ENCODE results near the gene TCL1A. TPM values are rescaled to one million over a fixed set of nuclear protein-coding genes. Genes with fewer than 3 reads are reported as not detected.

TCL1A gene
- total RNA-seq, 1 donor from 2014 or later: not detected

DNA sequence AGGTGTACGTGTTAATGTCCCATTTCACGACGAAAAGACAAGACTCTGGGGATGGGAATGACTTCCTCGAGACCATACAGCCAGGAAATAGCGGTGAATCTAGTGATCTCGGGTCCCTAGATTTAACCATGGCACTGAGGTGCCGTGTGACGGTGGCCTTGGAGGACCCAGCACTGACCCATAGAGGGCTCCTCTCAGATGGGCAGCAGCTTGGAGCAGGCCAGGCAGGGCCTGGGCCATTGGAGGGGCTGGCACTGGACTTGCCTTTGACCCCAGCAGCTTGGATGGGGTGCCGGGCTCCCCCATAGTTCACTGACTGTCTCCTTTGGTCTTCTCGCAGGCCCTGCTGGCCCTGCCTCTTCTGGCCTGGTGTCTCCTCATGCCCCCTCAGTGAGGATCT is 22.3 kb downstream of the TCL1A start:
- TF ChIP-seq, protein P1, sequence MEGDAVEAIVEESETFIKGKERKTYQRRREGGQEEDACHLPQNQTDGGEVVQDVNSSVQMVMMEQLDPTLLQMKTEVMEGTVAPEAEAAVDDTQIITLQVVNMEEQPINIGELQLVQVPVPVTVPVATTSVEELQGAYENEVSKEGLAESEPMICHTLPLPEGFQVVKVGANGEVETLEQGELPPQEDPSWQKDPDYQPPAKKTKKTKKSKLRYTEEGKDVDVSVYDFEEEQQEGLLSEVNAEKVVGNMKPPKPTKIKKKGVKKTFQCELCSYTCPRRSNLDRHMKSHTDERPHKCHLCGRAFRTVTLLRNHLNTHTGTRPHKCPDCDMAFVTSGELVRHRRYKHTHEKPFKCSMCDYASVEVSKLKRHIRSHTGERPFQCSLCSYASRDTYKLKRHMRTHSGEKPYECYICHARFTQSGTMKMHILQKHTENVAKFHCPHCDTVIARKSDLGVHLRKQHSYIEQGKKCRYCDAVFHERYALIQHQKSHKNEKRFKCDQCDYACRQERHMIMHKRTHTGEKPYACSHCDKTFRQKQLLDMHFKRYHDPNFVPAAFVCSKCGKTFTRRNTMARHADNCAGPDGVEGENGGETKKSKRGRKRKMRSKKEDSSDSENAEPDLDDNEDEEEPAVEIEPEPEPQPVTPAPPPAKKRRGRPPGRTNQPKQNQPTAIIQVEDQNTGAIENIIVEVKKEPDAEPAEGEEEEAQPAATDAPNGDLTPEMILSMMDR (conservative IDR thresholded peaks at IDR 0.05): no peak
- no peak for DNase-seq (ENCODE audit: low read depth, low spot score)
- H3K27me3 Mint-ChIP-seq (ENCODE audit: low read depth): no peaks in the 10 kb centered on the region
- no peak overlapping the region for H3K27ac Mint-ChIP-seq (ENCODE audit: unreplicated experiment)
- H3K36me3 Mint-ChIP-seq (ENCODE audit: low read depth): no peaks in the 10 kb centered on the region
- no peaks in the 10 kb centered on the region for H3K9me3 Mint-ChIP-seq
- H3K4me1 Mint-ChIP-seq: peaks cover 5% of the 10 kb centered on the region
- H3K4me3 Mint-ChIP-seq: no peak overlapping the region

DNA sequence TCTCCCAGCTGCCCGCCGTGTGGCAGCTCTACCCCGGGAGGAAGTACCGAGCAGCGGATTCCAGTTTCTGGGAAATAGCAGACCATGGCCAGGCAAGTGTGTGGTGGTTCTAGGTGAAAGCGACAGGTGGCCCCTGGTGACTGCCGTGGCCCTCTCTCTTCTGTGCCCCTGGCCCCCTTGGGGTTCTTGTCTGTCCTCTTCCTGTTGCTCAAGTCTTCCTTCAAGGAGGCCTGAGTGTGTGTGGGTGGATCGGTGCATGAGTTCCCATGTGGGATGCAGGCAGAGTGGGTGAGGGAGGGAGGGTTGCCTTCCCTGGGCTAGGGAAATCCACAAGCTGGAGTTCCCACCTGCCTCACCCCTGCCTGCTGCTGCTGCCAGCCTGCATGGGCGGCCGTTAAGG is 23.1 kb downstream of the TCL1A start:
- H3K36me3 Mint-ChIP-seq (ENCODE audit: low read depth): no peaks in the 10 kb centered on the region
- H3K27ac Mint-ChIP-seq (ENCODE audit: unreplicated experiment): no peak overlapping the region
- no peak overlapping the region for H3K4me3 Mint-ChIP-seq
- peaks cover 5% of the 10 kb centered on the region for H3K4me1 Mint-ChIP-seq
- no peaks in the 10 kb centered on the region for H3K9me3 Mint-ChIP-seq
- H3K27me3 Mint-ChIP-seq (ENCODE audit: low read depth): no peaks in the 10 kb centered on the region
- TF ChIP-seq, protein P1 (conservative IDR thresholded peaks at IDR 0.05): no peak
- DNase-seq (ENCODE audit: low read depth, low spot score): no peak

DNA sequence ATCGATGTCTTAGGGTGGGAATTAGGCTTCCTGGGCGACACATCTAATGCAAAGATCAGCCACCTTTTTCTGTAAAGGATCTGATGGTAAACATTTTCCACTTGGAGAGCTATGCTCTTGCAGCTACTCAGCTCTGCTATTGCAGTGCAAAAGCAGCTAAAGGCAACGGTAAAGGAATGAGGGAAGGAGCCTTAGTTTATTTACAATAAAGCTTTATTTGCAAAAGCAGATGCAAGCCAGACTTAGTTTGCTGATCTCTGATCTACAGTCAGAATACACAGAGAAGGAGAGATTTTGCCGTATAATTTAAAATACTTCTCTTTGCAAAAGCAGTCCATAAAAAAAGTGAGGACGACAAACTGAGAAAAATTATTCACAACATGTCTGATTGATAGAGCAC is 24.5 kb downstream of the TCL1A start:
- no peak for DNase-seq (ENCODE audit: low read depth, low spot score)
- TF ChIP-seq, protein P1 (conservative IDR thresholded peaks at IDR 0.05): no peak
- H3K27ac Mint-ChIP-seq (ENCODE audit: unreplicated experiment): no peak overlapping the region
- peaks cover 5% of the 10 kb centered on the region for H3K4me1 Mint-ChIP-seq
- H3K4me3 Mint-ChIP-seq: no peak overlapping the region
- H3K9me3 Mint-ChIP-seq: no peaks in the 10 kb centered on the region
- no peaks in the 10 kb centered on the region for H3K27me3 Mint-ChIP-seq (ENCODE audit: low read depth)
- H3K36me3 Mint-ChIP-seq (ENCODE audit: low read depth): no peaks in the 10 kb centered on the region

DNA sequence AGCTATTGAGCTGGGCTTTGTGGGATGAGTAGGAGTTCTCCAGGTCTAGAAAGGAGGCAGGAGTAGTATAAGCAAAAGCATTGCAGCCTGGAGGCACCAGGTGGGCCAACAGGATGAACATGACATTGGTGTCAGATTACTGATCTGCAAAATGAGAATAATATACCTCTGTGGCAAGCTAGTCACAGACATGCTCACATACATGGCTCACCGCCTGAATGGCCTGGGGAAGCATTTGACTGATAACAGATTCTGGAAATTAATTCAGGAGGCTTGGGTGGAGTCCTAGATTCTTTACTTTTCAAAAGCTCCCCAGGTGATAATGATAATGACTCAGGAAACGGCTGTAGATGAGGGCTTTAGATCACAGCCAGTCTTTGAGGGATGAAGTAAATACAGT is 27.0 kb downstream of the TCL1A start:
- no peak overlapping the region for H3K27ac Mint-ChIP-seq (ENCODE audit: unreplicated experiment)
- no peaks in the 10 kb centered on the region for H3K4me1 Mint-ChIP-seq
- no peaks in the 10 kb centered on the region for H3K9me3 Mint-ChIP-seq
- H3K36me3 Mint-ChIP-seq (ENCODE audit: low read depth): no peaks in the 10 kb centered on the region
- no peak for DNase-seq (ENCODE audit: low read depth, low spot score)
- peaks cover 10% of the 10 kb centered on the region for H3K27me3 Mint-ChIP-seq (ENCODE audit: low read depth)
- TF ChIP-seq, protein P1 (conservative IDR thresholded peaks at IDR 0.05): no peak
- H3K4me3 Mint-ChIP-seq: no peak overlapping the region

DNA sequence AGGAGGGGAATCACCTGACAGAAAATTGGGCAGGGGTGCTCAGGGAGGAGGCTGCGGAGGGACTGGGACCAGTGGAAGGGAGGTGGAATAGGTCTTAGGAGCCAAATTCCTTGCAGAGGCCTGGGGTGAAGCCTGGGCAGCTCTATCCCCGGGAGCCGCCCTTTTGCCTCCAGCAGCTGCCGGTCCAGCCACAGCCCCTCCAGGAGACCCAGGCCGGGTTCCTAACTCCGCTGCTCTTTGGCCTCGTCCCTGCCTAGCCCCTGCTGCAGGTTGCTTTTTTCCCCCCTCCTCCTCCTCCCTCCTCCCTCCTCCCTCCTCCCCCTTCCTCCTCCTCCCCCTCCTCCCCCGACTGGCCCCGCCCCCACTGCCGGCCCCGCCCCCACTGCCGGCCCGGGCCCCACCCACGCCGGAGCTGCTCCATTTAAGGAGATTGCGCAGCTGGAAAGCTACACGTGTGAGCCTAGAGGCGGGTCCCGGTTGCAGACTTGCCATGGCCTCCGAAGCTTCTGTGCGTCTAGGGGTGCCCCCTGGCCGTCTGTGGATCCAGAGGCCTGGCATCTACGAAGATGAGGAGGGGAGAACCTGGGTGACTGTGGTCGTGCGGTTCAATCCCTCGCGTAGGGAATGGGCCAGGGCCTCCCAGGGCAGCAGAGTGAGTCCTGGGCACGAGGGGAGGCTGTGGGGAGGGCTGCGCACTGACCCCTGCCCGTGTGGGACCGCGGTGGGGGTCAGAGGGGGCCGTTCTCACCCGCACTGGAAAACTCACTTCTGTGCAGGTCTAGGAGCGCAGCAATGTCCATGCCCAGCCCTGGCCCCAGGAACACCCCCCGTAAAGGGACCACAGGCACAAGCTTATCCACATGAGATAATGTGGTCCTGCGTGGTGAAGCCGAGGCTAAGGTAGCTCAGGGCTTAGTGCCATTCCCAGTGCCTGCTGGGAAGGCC is 27.7 kb downstream of the TCL1A start, which contains the start of gene TCL1B:
TSS of gene TCL1B (plus strand) at position 449 of the 945 bp plus-strand sequence. CDS start at position 491, 42 bp downstream.
- TF ChIP-seq, protein P1 (conservative IDR thresholded peaks at IDR 0.05): no peak
- DNase-seq (ENCODE audit: low read depth, low spot score): no peak
- Mint-ChIP-seq H3K4me1 (no peaks in the 10 kb centered on the region), H3K9me3 (no peaks in the 10 kb centered on the region), H3K36me3 (ENCODE audit: low read depth) (no peaks in the 10 kb centered on the region), H3K4me3 (no peak within 1 kb of the TSS), H3K27ac (ENCODE audit: unreplicated experiment) (no peak within 1 kb of the TSS), H3K27me3 (ENCODE audit: low read depth) (peaks cover 11% of the 10 kb centered on the region)
